Stimulated activated naive CD8-positive, alpha-beta T cell treated with anti-CD3 and anti-CD28 coated beads, Interleukin-15, Interleukin-2, amounts not matched to agents 100 U/mL and 50 U/mL, for 24 hours (primary cell): ENCODE results near the gene LRRC75B.
"Not testable (repeated sequence)": the region's sequence is repeated elsewhere in the genome, so short reads cannot be mapped to it uniquely, and the experiment has no call there.

Experiments used
- ATAC-seq: fragments of 150-1000 bp; cut with Tn5 transposase; one replicate; pipeline ENCODE4 v1.10.0; 2021
- DNase-seq: peaks from one replicate; pipeline ENCODE4 v3.0.0; 2021

The LRRC75B gene

DNA sequence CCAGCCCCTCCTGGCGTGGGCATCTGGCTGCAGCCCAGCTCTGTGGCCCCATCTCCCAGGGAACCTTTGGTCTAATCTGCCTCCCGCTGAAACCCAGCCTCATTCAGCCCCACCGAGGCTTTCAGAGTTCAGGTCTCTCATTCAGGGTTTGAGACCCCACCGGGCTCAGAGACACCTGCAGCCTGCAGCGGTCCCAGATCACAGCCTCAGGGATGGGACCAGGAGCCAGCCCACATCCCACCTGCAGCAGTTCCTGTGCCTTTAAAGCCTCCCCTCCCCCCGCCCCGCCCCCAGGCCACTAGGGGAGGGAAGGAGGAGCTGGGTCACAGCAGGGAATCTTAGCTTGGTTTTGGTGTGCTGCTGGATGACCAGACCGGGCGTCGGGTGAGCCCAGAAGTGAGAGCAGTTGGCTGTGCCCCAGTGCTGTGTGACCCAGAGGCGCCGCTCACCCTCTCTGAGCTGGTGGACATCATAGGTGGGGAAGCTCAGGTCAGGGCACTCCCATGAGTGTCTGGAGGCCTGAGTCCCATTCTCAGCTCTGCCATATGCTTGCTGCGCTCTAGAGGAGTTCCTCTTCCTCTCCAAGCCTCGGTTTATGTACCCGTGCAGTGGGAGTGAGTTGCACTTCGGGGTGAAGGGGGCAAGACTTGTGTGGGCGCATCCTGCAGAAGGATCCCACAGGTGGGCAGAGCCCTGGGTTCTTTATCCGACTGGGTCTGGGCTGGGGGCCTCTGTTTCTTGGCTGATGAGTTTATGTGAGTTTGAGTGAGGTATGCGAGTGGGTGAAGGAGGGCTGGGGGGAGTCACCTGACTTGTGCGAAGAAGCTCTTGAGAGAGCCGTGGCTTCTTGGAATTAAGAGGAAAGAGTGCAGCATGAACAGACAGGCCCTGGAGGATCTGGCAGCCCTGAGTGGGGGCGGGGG lies 10.2 kb upstream of the LRRC75B start, which contains the start of gene GGT1:
Gene GGT1 (plus strand): TSS at position 347 of the 923 bp plus-strand sequence. CDS start 7,889 bp downstream, outside the sequence.
- DNase-seq, ATAC-seq: not testable (repeated sequence)

DNA sequence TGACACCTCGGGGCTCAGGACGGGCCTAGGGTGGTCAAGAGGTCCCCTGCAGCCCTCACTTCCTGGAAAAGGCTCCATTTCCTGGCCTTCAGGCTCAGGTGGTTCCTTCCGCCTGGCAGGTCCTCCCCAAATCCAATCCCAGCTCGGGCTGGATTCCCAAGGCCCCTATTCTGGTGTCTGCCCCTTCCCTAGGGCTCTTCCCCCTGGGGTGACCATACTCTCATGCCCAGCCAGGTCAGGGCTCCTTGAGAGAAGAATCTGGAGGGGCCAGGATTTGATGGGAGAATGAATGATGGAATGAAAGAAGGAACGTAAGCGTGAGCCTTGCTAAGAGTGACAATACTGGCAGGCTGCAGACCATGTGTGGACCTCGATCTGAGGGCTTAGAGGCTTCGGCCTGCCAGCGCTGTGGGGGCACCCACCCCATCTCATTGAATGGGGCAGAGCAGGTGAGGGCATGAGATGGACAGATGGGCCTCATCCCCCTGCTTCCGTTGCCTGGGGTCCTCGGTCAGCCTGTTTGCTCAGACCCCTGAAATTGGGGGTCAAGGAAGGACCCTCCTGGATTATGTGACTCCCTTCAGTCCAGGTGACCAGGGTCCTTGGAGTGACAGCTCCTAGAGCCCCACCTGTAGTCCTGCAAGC lies 9.4 kb upstream of the LRRC75B start:
- not testable (repeated sequence) for DNase-seq, ATAC-seq

DNA sequence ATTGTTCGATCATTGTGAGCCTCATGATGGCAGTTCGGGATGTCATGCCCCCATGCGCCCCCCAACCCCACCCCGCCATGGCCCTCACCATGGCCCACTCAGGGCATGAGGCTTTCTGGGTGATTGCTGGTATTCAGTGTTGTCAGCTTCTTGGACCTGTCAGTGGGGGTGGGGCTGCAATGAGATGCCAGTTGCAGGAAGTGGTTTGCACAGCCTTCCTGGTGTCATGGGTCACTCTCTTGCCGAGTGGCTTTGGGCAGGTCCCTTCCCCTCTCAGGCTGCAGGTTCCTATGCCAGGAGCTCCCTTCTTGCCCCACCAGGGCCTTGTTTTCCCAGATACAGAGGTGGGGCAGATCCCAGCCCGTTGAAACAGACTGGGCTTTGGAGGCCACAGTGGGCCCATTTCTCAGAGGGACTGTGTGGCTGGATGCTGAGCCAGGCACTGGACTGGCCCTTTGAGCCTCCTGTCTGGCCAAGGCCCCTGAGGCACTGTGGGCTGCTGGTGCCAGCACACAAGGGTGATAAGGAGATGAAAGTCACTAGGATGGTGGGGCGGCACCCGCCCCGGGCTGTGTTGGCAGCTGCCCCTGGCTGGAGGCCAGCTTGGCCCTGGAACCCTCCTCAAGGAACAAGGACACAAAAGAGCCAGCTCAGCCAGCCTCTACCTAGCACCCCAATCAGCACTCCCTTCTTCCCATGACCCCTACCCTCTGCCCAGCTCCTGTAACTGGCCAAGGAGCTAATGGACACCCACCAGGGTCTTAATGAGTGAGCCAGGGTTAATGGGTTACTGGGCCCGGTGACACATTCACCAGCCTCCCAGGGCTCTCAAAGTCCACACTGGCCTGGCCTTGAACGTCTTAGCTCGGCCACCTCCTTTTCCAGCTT lies 8.6 kb upstream of the LRRC75B start:
- ATAC-seq, result no peak
- no peak for DNase-seq

GRCh38 chr22:24599958-24600715 lies 7.3 kb upstream of the LRRC75B start:
- DNase-seq, ATAC-seq: not testable (repeated sequence)

GRCh38 chr22:24599514-24599913 lies 6.6 kb upstream of the LRRC75B start:
- ATAC-seq (no peak), DNase-seq (no peak)

DNA sequence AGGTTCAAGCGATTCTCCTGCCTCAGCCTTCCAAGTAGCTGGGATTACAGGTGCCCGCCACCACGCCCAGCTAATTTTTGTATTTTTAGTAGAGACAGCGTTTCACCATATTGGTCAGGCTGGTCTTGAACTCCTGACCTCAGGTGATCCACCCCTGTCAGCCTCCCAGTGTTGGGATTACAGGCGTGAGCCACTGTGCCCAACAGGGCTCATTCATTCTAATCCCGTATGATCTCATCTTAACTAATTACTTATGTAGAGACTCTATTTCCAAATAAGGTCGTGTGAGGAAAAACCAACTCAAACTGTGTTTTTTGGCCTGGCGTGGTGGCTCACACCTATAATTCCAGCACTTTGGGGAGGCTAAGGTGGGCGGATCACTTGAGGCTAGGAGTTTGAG lies 4.2 kb upstream of the LRRC75B start:
- not testable (repeated sequence) for DNase-seq, ATAC-seq

- DNase-seq (no peak), ATAC-seq (no peak)
Observed at GRCh38 chr22:24595863-24596262, 3.0 kb upstream of the LRRC75B start.

DNA sequence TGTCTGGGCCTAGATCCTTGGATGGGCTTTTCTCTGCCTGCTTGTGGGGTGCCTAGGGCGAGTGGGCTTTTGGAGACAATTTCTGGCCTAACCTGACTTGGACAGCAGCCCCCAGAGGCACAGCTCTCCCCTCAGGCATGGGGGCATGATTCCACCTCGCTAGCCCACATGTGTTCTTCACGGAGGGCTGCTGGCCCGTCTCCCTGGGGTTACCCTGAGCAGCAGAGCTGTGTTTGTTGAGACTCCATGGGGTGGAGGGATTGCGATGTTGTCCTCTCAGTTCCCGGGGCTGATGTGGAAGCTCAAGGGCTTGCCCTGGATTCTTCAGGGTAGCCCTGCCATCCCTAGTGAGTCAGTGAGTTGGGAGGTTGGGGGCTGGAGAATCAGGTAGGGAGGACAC lies 2.4 kb upstream of the LRRC75B start:
- no peak for ATAC-seq
- DNase-seq, result no peak

GRCh38 chr22:24594569-24595120 lies 1.8 kb upstream of the LRRC75B start:
- no peak for ATAC-seq
- no peak for DNase-seq

GRCh38 chr22:24593836-24594568 lies 1.1 kb upstream of the LRRC75B start:
- DNase-seq (no peak), ATAC-seq (no peak)

DNA sequence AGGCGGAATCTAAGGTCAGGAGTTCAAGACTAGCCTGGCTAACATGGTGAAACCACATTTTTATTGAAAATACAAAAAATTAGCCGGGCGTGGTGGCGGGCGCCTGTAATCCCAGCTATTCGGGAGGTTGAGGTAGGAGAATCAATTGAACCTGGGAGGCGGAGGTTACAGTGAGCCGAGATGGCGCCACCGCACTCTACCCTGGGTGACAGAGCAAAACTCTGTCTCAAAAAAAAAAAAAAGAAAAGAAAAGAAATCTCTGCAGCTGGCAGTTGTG lies 624 bp upstream of the LRRC75B start:
- DNase-seq, ATAC-seq: not testable (repeated sequence)

DNA sequence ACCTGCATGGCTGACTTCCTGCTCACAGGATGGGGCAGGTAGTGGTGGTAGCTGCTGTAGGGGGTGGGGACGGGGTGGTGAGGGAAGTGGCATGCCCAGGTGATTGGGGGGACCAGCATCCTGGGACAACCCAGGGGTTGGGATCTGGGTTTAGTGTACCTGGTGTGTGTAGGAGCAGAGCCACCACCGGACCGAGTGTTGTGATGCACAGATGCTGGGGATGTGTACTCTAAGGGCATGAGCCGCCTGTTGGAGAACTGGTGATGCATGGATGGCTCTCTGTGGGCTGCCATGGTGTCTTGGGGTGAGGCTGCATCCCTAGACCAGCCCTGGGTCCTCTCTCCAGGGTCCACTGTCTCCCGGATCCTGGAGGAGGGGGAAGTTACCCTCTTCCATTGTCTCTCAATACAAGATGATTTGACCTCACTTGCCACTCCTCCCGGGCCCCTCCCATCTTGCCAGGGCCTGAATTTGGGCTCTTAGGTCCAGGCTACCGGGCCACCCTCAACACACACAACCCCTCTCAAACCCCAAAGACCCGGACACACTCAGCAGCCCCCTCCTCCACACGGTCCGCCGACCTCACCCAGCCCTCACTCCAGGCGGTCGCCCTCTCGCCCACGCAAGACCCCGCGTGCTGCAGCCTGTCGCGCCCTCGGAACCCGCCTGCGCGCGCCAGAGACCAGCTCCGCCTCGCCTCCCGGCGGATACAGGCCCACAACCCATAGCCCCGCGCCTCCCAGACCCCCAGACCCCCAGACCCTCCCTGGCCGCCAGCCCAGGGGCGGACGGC lies 619 bp downstream of the LRRC75B start:
- DNase-seq (peak; percentile 24), ATAC-seq (no peak)

DNA sequence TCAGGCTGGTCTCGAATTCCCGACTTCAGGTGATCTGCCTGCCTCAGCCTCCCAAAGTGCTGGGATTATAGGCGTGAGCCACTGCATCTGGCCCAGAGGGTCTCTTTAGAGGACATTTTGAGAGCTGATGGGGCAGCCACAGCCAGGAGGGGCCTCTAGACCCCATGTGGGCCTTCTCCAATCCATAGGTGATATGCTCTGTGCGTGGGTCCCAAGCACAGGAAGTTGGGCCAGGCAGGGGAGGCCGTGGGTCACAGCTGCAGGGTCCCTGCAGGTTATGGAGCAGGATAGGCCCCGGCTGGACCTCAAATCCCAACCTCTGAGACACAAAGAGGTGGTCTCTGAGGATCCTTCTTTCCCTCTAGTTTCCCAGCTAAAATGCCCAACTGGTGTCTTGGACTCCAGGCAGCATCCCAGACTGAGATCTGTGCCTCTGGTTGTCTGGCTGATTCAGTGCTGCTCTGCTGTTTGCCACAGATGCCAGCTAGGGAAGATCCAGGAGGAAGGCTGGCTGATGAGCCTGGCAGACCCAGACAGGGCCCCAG lies 1.5 kb downstream of the LRRC75B start:
- ATAC-seq (no peak), DNase-seq (no peak)

- DNase-seq (no peak), ATAC-seq (no peak)
Observed at GRCh38 chr22:24590596-24591173, 2.2 kb downstream of the LRRC75B start.

GRCh38 chr22:24589518-24590030 lies 3.3 kb downstream of the LRRC75B start:
- ATAC-seq, result no peak
- no peak for DNase-seq

- DNase-seq, result no peak
- ATAC-seq, result no peak
Observed at GRCh38 chr22:24588757-24589481, 4.0 kb downstream of the LRRC75B start.

- DNase-seq (no peak), ATAC-seq (no peak)
Observed at GRCh38 chr22:24588381-24588756, 4.5 kb downstream of the LRRC75B start.

- DNase-seq, result no peak
- no peak for ATAC-seq
Observed at GRCh38 chr22:24587948-24588347, 4.9 kb downstream of the LRRC75B start.
